GM19025 (cell line): ENCODE data around the gene PALM3.

Experiments used
- ATAC-seq: cut with Tn5 transposase; IDR thresholded peaks from one replicate; pipeline ENCODE4 v1.9.1; 2021; ENCODE audit warnings: mild to moderate bottlenecking, low read depth, moderate library complexity; ENCODE audit not compliant: unreplicated experiment

Gene PALM3

DNA sequence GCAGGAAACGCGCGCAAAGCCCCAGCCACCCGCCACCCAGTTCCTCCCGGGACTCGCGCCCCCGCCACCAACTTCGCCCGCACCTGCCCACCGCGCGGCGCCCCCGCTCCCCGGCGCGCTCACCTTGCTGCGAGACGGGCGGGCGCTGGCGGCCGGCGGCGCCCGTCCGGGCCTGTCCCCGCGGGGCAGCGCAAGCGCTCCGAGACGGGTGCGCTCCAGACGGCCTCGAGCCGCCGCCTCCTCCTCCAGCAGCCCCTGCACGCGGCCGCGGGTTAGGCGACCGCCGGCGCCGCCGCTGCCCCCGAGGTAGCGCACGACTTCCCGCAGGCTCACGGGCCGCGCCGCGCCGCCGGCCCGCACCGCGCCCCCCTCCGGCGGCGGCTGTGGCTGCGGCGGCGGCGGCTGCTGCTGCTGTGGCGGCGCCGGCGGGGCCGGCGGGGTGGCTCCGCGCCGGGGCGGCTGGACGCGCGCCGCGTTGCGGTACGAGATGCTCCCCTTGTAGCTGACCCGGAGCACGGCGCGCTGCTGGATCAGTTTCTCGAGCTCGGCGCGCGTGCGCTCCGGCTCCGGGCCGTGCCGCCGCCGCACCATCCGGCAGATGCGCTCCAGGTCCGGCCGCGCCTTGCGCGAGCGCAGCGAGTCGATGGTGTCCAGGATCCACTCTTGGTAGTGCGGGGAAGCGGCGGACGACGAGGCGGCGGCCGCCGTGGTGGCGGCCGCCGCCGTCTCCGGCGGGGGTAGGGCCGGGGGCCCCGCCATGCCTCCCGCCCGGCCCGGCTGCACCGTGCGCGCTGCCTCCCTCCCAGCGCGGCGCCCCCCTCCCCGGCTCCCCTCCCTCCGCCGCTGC lies 28.0 kb upstream of the PALM3 start:
- ATAC-seq, result peak; percentile 17

DNA sequence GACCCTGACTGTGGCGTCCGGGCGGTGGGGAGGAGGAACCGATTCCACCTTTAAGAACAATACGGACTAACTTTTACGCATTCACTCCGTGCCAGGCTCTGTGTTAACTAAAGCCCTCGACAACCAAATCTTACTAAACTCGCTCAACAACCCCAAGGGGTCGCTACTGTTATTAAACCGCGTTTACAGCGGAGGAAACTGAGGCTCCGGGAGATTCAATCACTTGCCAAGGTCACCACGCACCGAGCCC lies 27.5 kb upstream of the PALM3 start:
- ATAC-seq, result no peak

DNA sequence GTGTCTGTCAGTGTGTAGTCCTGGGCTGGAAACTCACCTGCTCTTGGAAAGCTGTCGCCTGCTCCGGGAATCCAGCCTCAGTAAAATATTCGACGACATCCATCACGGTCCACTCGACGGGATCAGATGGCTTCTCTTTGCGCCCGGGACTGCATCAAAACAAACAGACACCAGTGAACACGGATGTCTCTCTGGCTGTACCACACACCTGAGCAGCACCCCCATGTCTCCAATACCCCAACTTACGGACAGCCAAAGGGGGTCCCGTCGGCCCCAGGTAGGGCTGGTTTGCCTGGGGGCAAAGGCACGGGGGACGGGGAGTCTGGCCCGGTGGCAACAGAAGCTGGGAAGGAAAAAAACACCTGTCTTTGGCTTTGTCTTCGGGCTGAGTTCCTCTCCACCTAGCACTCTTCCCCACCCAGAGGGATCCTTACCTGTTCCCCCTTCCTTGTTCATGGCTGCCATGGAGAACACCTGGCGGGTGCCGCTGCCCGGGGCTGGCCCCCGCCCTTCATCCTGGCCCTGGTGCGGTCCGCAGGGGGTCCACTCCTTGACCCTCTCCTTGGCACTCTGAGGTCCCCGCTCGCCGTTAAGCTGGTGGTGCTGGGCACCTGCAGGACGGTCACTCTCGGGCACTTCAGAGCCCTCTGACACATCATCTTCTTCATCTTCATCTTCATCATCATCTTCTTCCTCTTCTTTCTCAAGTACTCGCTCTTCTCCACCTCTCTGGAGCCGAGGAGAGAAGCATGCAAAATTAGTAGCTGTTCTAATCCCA lies 26.9 kb upstream of the PALM3 start:
- no peak for ATAC-seq

DNA sequence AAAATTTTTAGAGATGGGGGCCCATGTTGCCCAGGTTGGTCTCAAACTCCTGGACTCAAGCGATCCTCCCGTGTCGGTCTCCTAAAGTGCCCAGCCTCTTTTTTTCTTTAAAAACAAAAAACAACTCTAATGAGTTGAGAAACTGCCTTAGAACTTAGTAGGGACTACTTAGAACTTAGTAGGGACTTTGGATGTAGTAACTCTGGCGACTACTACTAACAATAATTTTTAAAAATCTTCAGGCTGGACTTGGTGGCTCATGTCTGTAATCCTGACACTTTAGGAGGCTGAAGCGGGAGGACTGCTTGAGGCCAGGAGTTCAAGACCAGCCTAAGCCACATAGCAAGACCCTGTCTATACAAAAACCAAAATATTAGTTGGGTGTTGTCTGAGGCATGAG lies 24.2 kb upstream of the PALM3 start:
- ATAC-seq, result no peak

DNA sequence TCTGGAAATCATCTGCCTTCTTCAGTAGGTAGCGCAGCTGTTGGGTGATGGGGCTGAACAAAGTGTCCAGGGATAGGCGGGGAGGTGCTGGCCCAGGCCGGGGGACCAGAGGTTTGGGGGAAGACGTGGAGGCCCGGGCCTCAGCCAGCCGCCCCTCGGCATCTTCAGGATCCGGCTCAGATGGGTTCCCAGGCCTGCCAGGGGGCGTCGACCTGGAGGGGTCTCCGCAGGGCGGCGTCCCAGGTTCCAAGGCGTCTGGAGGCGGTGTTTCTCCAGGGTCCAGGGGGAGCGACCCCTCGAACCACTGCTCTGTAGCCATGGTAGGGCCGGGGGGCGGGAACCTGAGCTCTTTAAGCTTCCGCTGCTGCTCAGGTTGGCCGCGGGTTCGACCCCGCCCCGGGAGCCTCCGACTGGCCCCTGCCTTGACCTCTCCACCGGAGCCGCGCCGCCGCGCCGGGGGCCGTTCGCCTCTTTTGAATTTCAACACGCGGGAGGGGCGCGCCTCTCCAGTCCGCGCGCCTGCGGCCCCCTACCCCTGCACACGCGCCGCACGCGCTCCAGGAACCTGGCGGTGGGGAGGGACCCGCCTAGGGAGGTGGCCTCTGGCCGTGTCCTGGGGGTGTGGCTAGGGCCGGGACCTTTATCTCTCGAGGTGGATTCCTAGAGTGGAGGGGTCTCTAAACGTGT lies 23.6 kb upstream of the PALM3 start, which contains the start of gene C19orf67:
Gene C19orf67 (minus strand): TSS at position 475 of the 687 bp plus-strand sequence. CDS start 156 bp downstream, at position 319.
- ATAC-seq, result no peak

DNA sequence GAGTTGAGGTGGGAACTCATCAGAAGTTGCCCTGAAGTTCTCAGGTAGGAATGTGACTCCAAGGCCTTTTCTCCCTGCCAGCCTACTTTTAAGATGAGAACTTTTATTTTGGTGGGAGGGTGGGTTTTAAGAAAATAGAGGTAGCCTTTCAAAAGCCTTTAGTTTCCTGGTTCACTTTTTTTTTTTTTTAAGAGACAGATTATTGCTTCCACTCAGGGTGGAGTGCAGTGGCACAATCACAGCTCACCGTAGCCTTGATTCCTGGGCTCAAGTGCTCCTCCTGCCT lies 20.7 kb upstream of the PALM3 start:
- no peak for ATAC-seq

DNA sequence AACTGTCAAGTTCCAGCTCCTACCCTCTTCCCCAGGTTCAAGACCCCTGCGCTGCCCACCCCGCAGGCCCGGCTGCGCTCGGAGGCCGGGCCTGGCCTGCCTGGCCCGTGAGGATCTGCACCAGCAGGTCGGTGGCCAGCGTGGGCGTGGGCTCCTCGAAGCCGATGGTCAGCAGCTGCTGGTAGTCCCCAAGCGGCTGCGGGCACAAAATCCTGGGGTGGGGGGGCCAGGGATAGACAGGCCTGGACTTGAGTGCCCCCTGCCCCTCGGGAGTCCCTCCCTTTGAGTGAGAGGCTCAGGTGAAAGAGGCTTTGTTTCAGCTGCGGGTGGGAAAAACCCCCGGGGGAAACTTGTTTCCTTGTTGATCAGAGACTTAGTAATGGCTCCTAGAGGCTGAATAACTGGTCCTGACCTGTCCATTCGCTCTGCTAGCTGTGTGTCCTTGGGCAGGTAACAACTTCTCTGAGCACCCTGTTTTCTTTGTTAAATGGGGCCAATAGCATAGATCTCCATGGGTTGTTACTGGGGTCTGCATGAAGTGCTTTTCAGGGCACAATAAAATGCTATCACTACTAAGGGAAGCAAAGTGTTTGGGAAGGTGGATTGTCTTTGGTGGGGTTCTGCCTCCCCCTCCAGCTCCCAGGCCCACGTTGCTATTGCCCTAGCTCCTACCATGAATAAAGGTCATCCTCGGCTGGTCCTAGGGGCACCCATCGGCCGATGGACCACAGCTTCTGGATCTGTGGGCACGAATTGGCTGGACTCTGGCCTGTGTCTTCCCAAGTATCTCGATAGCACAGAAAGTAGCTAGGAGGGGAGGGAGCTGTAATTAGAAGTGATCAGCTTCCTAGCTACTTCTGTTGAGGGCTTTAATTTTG lies 20.2 kb upstream of the PALM3 start:
- no peak for ATAC-seq

DNA sequence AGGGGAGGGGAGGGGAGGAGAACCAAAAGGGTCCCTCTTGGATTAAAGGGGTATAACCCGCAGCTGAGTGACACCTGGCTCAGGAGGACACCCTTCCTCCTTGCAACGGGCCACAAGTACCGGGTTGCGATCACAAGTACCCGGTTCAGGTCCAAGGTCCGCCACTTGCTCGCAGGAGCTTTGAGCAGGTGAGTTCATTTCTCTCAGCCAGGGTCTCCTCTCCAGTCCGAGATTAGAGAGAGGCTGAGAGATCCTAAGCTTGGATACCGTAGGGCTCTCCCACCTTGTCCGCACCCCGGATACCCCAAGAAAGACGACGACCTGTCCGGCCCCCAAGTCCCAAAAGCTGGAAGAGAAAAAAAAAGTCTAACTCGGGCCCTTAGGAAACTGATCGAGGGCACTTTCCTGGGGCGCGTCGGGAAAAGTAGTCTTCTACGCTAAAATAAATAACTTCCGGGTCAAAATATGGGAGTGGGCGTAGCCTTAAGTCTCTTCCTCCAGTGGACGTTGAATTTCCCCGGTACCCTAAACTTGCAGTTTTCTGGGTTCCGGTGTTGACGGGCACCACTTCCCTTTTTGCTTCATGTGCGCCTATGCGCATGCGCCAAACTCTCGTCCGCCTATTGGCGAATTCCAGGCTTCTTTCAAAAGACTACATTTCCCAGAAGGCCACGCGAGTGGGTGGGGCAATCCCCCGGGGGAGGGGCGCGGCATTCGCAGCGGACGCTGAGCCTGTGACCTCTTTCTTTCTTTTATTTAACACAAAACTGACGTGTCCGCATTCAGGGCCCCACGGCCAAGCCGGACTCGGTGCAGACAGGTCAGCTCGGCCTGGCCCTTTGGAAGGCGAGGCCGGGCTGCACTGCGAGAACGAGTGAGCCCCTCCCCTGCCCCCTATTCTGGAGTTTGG lies 19.3 kb upstream of the PALM3 start:
- peak; percentile 85 for ATAC-seq

DNA sequence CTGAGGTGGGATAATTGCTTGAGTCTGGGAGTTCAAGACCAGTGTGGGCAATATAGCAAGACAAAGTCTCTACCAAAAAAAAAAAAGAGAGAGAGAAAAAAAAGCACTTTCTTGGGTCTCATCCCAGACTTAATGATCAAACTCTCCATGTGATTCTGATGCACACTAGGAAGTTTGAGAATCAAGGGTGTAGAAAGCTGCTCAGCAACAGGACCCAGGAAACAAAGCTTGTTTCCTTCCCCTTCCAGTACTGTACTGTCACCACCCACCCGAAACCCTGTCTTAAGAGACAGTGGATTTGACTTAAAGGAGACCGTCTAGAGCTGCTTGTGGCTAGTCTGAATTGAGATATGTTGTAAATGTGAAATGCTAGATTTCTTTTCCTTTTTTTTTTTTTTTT lies 16.5 kb upstream of the PALM3 start:
- no peak for ATAC-seq

DNA sequence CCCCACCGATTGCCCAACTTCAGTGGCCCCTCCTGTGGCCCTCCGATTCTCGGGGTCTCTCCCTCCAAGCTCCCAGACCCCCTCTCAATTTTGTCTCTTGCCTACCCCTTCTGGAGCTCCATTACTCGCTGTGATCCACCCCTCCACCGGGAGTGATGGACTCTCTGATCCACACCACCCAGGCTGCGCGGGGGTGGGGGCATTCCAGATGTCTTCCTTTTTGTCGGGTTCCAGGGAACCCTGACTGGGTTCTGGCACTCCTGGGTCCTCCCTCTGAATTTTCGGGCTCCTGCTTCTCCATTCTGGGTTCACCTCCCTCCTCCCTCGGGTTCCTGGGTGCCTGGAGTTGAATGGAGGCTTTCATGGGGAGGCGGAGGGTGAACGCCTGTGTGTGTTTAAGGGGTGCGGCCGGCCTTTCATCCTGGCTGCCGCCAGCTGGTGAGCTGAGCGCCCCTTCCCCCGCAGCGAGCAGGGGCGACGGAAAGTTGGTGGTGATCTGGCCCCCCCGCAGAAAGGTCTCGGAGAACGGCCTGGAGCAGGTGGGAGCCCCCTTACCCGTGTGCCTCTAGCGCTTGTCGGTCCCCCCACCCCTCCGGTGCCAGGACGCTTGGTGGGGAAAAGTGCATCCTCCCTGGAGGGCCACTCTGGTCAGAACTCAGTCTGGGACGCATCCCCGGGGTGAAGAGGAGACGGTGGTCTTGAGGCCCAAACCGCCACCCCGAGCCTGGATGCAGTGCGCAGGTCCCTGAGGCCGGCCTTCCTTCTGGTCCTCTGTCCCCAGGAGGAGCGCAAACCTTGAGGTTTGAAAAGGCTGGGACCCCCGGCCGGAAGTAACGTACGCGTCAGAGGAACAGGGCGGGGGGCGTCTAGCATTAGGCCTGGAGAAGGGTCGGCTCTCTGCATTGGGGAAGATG lies 12.3 kb upstream of the PALM3 start:
- ATAC-seq, result no peak

DNA sequence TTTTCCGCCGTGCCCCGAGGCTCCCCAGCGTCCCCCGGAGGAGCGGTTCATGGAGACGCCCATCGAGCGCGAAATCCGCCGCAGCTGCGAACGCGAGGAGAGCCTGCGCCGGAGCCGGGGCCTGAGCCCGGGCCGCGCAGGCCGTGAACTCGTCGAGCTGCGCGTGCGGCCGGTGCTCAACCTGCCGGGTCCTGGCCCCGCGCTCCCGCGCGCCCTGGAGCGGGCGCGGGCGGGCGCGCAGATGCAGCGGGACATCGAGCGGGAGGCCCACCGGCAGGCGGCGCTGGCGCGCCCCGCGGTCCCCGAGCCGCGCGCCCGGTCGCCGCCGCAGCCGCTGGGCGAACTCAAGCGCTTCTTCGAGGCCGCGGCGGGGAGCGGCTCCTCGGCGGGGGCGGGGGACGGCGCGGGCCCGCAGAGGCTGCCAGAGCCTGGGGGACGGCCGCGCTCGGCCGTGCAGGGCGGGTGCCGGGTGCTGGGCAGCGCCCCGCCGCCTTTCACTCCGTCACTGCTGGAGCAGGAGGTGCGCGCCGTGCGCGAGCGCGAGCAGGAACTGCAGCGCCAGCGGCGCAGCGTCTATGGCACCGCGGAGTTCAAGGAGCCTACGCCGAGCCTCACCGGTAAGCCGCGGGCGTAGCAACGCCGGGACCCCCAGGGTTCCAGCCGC lies 11.5 kb upstream of the PALM3 start:
- peak; percentile 44 for ATAC-seq

DNA sequence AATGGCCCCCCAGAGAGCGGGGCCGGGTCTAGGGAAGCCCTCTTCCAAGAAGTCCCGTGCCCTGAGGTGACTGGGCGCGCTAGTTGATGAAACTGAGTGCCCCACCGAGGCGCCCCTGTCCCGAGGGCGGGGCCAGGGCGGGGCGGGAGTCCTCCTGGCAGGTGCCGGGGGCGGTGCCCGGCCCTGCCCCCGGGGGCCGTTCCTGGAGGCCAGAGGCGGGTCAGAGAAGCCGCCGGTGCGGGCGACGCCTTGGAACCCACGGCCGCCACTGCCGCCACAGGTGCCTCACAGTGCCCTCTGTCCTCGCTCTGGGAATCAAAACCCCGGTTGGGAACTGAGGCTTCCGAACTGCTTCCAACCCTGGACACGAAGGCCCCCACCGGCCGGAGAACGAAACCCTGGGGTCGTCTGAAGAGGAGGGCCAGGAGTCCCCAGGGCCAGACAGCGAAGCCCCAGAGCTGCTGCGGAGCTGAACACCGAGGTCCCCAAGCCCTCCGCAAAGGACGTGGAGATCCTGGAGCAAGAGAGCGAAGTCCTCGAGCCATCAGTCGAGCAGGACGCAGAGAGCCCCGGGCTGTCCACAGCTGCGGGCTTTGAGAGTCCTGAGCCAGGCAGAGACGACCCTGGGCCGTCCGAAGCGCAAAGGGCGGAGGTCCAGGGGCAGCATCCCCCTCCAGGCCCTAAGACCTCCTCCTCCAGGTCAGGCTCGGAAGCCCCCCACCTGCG lies 10.8 kb upstream of the PALM3 start, which contains the start of gene MISP3:
Gene MISP3 (plus strand): TSS at position 252 of the 726 bp plus-strand sequence. CDS start 524 bp downstream, outside the sequence.
- no peak for ATAC-seq

DNA sequence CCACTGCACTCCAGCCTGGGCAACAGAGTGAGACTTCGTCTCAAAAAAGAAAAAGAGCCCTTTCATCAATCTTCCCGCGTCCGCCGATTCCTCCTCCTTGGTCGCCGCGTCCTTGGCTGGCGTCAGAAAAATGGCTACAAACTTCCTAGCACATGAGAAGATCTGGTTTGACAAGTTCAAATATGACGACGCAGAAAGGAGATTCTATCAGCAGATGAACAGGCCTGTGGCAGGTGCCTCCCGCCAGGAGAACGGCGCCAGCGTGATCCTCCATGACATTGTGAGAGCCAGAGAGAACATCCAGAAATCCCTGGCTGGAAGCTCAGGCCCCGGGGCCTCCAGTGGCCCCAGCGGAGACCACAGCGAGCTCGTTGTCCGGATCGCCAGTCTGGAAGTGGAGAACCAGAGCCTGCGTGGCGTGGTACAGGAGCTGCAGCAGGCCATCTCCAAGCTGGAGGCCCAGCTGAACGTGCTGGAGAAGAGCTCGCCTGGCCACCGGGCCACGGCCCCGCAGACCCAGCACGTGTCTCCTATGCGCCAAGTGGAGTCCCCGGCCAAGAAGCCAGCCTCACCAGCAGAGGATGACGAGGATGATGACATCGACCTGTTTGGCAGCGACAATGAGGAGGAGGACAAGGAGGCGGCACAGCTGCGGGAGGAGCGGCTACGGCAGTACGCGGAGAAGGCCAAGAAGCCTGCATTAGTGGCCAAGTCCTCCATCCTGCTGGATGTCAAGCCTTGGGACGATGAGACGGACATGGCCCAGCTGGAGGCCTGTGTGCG lies 8.6 kb upstream of the PALM3 start:
- ATAC-seq, result no peak

DNA sequence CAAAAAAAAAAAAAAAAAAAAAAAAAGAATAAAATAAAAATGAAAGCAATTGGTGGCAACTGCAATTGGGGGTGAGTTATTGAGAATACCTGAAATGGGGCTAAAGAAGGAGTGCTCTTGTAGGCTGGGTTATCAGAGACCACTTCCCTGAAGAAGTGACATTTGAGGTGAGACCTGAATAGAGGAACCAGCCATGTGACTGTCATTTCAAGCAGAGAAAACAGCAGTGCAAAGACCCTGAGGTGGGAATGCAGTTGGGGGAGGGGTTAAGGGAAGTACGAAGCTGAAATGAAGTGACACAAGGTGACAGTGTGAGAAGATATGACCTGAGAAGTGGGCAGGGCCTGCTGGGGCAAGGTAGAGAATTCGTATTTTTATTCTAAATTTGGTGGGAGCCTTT lies 4.3 kb upstream of the PALM3 start:
- ATAC-seq, result no peak

DNA sequence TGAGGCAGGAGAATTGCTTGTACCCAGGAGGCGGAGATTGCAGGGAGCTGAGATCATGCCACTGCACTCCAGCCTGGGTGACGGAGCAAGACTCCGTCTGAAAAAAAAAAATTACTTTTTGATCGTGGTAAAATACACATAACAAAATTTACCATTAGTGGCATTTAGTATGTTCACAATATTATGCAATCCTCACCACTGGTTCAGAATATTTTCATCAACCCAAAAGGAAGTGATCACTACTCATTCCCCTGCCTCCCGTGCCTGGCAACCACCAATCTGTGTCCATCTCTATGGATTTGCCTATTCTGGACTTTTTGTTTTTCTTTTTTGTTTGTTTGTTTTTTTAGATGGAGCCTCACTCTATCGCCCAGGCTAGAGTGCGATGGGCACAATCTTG lies 1.2 kb upstream of the PALM3 start:
- no peak for ATAC-seq

DNA sequence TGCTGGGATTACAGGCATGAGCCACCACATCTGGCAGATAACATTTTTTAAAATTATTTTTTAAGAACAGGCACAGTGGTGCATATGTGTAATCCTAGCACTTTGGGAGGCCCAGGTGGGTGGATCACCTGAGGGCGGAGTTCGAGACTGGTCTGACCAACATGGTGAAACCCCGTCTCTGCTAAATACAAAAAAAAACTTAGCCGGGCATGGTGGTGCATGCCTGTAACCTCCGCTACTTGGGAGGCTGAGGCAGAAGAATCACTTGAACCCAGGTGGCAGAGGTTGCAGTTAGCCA lies 631 bp upstream of the PALM3 start:
- no peak for ATAC-seq
